ENCODE results near the gene PTCD2. TPM values are rescaled to one million over a fixed set of nuclear protein-coding genes. Genes with fewer than 3 reads are reported as not detected.

Gene PTCD2, protein sequence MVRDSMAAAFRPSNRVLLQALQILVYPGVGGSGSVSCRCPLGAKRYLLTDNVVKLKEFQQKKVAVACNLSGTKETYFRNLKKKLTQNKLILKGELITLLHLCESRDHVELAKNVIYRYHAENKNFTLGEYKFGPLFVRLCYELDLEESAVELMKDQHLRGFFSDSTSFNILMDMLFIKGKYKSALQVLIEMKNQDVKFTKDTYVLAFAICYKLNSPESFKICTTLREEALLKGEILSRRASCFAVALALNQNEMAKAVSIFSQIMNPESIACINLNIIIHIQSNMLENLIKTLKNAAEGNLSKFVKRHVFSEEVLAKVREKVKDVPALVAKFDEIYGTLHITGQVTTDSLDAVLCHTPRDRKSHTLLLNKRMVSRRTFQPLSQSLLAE
- total RNA-seq (2021) = 12.7 and 17.3 TPM in 2 replicates
- percentile 73 among the genes with signal in this experiment for Bru-seq, nascent RNA
- BruChase-seq, experiment 1, labeled RNA remaining after a 2-hour chase = percentile 63 among the genes with signal in this experiment
- percentile 58 among the genes with signal in this experiment for BruChase-seq, experiment 2, labeled RNA remaining after a 6-hour chase
- long read RNA-seq, full-length matches to known transcripts = 24 of 29 reads
- long read RNA-seq, partial matches to known transcripts = 0 of 29 reads
- long read RNA-seq, other reads (novel, unspliced or antisense) = 5 of 29 reads

DNA sequence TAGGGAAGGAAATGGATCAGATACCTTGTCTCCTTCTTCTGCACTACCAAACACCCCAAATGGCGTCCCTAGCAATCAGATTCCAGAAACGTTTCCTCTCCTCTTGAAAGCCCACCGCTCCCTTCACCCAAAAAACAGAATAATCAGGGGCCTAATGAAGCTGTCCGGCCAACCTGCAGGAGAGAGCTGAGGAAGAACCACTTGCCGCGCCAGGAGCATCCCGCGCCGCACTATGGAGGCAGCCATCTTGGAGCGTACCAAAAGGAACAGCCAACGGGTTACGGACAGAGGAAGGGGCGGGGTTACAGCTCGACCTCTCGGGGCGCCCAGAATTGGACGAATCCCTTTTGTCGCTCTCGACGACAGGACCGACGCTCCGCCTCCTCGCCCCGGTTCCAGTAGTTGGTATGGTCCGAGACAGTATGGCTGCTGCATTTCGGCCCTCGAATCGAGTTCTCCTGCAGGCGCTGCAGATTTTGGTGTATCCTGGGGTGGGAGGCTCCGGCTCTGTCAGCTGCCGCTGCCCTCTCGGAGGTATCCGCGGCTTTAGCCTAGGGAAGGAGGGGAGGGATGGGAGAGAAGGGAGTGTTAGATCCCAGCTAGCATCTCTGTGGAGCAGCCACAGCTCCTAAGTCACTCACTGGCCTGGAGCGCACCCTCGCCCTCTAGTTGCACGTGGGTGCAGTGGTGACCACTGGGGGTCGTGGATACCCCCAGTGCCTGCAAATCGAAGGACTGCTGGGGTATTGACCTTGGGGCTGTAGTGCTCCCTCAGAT, at the start of gene PTCD2, which contains the start of gene MRPS27:
PTCD2 (plus strand) TSS at position 398 of the 777 bp plus-strand sequence; CDS start at position 408, 10 bp downstream.
MRPS27 (minus strand) TSS at position 265 of the 777 bp plus-strand sequence; CDS start at position 246, 19 bp downstream.
- peak within 1 kb of the TSS; percentile 81 for H3K27ac ChIP-seq (ENCODE audit: low read depth, low read length, poor library complexity, severe bottlenecking)
- ChIA-PET POLR2A (ENCODE audit: low non-redundant PET) (interaction anchor here (0.6 kb wide), 1 partner anchor 40 kb away, joined by 4 read pairs; no protein-coding TSS in a partner anchor), CTCF (interaction anchor here (0.9 to 1.1 kb wide), 3 partner anchors 12 to 1217 kb away, joined by 3 to 7 read pairs (median 5); no protein-coding TSS in a partner anchor)
- intact Hi-C loops (cut with micrococcal nuclease; ENCODE audit: unreplicated experiment) = no loop called here
- H3K4me3 ChIP-seq (ENCODE audit: low read depth, low read length, poor library complexity, severe bottlenecking) = peak within 1 kb of the TSS; percentile 75
- BruUV-seq (replicated peaks) = no TSS peak
- H3K9me3 ChIP-seq (ENCODE audit: low read depth, low read length, poor library complexity, severe bottlenecking) = no peaks in the 10 kb centered on the region
- H3K27me3 ChIP-seq (replicated peaks; ENCODE audit: insufficient read depth, low read depth, low read length, poor library complexity) = no peaks in the 10 kb centered on the region
- no peak for TF ChIP-seq EZH2 (IDR thresholded peaks at IDR 0.05; ENCODE audit: borderline replicate concordance, low read depth, low read length, poor library complexity, severe bottlenecking)
- TF ChIP-seq, protein P1, sequence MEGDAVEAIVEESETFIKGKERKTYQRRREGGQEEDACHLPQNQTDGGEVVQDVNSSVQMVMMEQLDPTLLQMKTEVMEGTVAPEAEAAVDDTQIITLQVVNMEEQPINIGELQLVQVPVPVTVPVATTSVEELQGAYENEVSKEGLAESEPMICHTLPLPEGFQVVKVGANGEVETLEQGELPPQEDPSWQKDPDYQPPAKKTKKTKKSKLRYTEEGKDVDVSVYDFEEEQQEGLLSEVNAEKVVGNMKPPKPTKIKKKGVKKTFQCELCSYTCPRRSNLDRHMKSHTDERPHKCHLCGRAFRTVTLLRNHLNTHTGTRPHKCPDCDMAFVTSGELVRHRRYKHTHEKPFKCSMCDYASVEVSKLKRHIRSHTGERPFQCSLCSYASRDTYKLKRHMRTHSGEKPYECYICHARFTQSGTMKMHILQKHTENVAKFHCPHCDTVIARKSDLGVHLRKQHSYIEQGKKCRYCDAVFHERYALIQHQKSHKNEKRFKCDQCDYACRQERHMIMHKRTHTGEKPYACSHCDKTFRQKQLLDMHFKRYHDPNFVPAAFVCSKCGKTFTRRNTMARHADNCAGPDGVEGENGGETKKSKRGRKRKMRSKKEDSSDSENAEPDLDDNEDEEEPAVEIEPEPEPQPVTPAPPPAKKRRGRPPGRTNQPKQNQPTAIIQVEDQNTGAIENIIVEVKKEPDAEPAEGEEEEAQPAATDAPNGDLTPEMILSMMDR (conservative IDR thresholded peaks at IDR 0.05; ENCODE audit: low read depth, low read length) = peak; percentile 23; the same call in 1 of the 2 replicates
- H3K4me1 ChIP-seq (ENCODE audit: insufficient read depth, low read length, poor library complexity, severe bottlenecking) = peaks cover 8% of the 10 kb centered on the region
- DNase-seq (ENCODE audit: low spot score) = peak; percentile 99
- H3K36me3 ChIP-seq (ENCODE audit: insufficient read depth, low read length, poor library complexity, severe bottlenecking) = no peaks in the 10 kb centered on the region

DNA sequence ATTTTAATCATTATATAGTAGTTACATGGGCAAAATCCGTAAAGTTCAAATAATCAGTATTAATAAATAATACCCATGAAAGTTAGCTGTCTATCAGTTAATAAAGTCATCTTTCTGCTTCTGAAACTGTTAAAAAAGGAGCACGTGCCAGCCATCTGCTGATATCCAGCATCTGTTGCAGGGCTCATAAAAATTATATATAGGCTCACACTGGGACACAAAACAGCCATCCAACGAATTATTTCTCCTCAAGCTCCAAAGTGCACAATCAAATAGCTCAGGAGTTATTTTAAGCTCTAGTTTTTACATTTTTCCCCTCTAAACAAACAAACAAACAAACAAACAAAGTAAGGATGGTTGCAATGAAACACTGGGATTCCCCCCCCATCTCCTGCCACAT, 48.5 kb upstream of the PTCD2 start:
- H3K9me3 ChIP-seq (ENCODE audit: low read depth, low read length, poor library complexity, severe bottlenecking) = no peaks in the 10 kb centered on the region
- no peak for DNase-seq (ENCODE audit: low spot score)
- H3K27me3 ChIP-seq (replicated peaks; ENCODE audit: insufficient read depth, low read depth, low read length, poor library complexity) = no peaks in the 10 kb centered on the region
- no TSS peak for BruUV-seq (replicated peaks)
- CTCF ChIA-PET = no interaction called here
- no peak overlapping the region for H3K4me3 ChIP-seq (ENCODE audit: low read depth, low read length, poor library complexity, severe bottlenecking)
- H3K36me3 ChIP-seq (ENCODE audit: insufficient read depth, low read length, poor library complexity, severe bottlenecking) = no peaks in the 10 kb centered on the region
- POLR2A ChIA-PET (ENCODE audit: low non-redundant PET) = no interaction called here
- no peaks in the 10 kb centered on the region for H3K4me1 ChIP-seq (ENCODE audit: insufficient read depth, low read length, poor library complexity, severe bottlenecking)
- intact Hi-C loops (cut with micrococcal nuclease; ENCODE audit: unreplicated experiment) = no loop called here
- no peak overlapping the region for H3K27ac ChIP-seq (ENCODE audit: low read depth, low read length, poor library complexity, severe bottlenecking)
- no peak for TF ChIP-seq EZH2 (IDR thresholded peaks at IDR 0.05; ENCODE audit: borderline replicate concordance, low read depth, low read length, poor library complexity, severe bottlenecking)
- TF ChIP-seq, protein P1 (conservative IDR thresholded peaks at IDR 0.05; ENCODE audit: low read depth, low read length) = no peak

DNA sequence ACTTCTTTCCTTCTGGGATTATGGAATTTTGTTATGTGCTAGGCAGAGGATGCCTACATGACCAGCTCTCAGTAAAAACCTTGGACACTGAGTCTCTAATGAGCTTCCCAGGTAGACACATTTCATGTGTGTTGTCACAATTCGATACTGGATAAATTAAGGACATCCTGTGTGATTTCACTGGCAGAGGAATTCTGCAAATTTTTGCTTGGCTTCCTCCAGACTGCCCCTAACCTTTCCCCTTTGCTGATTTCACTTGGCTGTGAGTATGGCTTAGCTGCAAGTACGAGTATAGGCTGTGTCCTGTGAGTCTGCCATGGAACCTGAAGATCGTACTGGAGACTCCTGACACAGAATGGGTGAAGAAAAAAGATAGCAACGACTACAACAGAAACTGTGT, 47.8 kb upstream of the PTCD2 start:
- intact Hi-C loops (cut with micrococcal nuclease; ENCODE audit: unreplicated experiment) = no loop called here

More for the DNA sequence above, 47.8 kb upstream of the PTCD2 start:
- Histone ChIP-seq H3K36me3 (ENCODE audit: insufficient read depth, low read length, poor library complexity, severe bottlenecking) (no peaks in the 10 kb centered on the region), H3K4me1 (ENCODE audit: insufficient read depth, low read length, poor library complexity, severe bottlenecking) (no peaks in the 10 kb centered on the region), H3K27ac (ENCODE audit: low read depth, low read length, poor library complexity, severe bottlenecking) (no peak overlapping the region), H3K9me3 (ENCODE audit: low read depth, low read length, poor library complexity, severe bottlenecking) (no peaks in the 10 kb centered on the region), H3K27me3 (replicated peaks; ENCODE audit: insufficient read depth, low read depth, low read length, poor library complexity) (no peaks in the 10 kb centered on the region), H3K4me3 (ENCODE audit: low read depth, low read length, poor library complexity, severe bottlenecking) (no peak overlapping the region)
- no TSS peak for BruUV-seq (replicated peaks)
- CTCF ChIA-PET = no interaction called here
- no peak for DNase-seq (ENCODE audit: low spot score)
- POLR2A ChIA-PET (ENCODE audit: low non-redundant PET) = no interaction called here
- TF ChIP-seq, protein P1 (conservative IDR thresholded peaks at IDR 0.05; ENCODE audit: low read depth, low read length) = no peak
- no peak for TF ChIP-seq EZH2 (IDR thresholded peaks at IDR 0.05; ENCODE audit: borderline replicate concordance, low read depth, low read length, poor library complexity, severe bottlenecking)
